ENCODE measurements around the gene PLAC1.

The PLAC1 gene

DNA sequence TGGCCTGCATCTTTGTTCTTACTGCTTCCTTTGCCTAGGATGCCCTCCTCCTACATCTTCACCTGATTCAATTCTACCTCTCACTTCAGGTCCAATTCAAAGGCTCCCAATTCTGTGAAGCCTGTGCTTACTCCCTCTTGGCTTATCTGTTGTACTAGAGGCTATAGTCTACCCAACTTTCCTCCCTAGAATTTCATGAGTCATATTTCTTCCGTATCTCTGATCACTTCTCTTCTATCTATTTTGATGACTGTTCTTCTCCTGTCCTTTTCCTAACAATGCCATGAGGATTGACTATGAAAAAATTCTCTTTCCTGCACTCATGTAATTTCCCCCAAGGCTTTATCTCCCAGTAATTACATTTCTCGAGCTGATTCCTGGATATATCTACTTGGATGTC, 96.3 kb downstream of the PLAC1 start:
- H3K27me3 ChIP-seq, result no peaks in the 10 kb centered on the region
- H3K4me1 ChIP-seq (ENCODE audit: control insufficient read depth in 1 of 2, insufficient read depth in 1 of 2, low read depth in 1 of 2, low read length in 1 of 2), result no peaks in the 10 kb centered on the region
- TF ChIP-seq, protein P1, sequence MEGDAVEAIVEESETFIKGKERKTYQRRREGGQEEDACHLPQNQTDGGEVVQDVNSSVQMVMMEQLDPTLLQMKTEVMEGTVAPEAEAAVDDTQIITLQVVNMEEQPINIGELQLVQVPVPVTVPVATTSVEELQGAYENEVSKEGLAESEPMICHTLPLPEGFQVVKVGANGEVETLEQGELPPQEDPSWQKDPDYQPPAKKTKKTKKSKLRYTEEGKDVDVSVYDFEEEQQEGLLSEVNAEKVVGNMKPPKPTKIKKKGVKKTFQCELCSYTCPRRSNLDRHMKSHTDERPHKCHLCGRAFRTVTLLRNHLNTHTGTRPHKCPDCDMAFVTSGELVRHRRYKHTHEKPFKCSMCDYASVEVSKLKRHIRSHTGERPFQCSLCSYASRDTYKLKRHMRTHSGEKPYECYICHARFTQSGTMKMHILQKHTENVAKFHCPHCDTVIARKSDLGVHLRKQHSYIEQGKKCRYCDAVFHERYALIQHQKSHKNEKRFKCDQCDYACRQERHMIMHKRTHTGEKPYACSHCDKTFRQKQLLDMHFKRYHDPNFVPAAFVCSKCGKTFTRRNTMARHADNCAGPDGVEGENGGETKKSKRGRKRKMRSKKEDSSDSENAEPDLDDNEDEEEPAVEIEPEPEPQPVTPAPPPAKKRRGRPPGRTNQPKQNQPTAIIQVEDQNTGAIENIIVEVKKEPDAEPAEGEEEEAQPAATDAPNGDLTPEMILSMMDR (IDR thresholded peaks at IDR 0.05), result no peak
- H3K9me3 ChIP-seq, result no peaks in the 10 kb centered on the region
- no peaks in the 10 kb centered on the region for H3K36me3 ChIP-seq
- no peak overlapping the region for H3K27ac ChIP-seq
- no peak overlapping the region for H3K4me3 ChIP-seq (ENCODE audit: low read depth in 1 of 2, low read length in 1 of 2)

GRCh38 chrX:134558133-134558532, 100.1 kb downstream of the PLAC1 start:
- H3K27me3 ChIP-seq, result no peaks in the 10 kb centered on the region
- no peak overlapping the region for H3K4me3 ChIP-seq (ENCODE audit: low read depth in 1 of 2, low read length in 1 of 2)
- no peaks in the 10 kb centered on the region for H3K36me3 ChIP-seq
- no peak overlapping the region for H3K27ac ChIP-seq
- TF ChIP-seq, protein P1 (IDR thresholded peaks at IDR 0.05), result no peak
- H3K9me3 ChIP-seq, result no peaks in the 10 kb centered on the region
- peaks cover 5% of the 10 kb centered on the region in 2 experiments for H3K4me1 ChIP-seq (ENCODE audit: control insufficient read depth in 1 of 2, insufficient read depth in 1 of 2, low read depth in 1 of 2, low read length in 1 of 2)

DNA sequence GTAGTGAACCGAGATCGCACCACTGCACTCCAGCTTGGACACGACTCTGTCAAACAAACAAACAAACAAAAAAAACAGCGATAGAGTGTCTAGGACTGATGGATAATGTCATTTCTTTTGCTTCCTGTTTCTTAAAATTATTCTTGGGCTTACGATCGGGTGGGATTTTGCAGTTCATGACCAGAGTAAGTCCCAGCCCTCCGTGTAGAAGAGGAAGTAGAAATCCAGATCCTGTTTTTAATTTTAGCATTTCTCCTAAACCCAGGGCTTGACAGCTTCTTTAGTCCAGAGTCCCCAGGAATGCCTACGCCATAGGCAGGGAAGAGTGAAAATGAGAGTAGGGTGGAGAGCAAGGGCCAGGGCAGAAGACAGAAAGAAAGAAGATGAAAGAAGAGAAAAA, 104.0 kb downstream of the PLAC1 start:
- Histone ChIP-seq H3K27ac (no peak overlapping the region), H3K4me1 (ENCODE audit: control insufficient read depth in 1 of 2, insufficient read depth in 1 of 2, low read depth in 1 of 2, low read length in 1 of 2) (peaks cover 10 to 15% of the 10 kb centered on the region in 2 experiments), H3K9me3 (no peaks in the 10 kb centered on the region), H3K36me3 (no peaks in the 10 kb centered on the region), H3K4me3 (ENCODE audit: low read depth in 1 of 2, low read length in 1 of 2) (no peak overlapping the region), H3K27me3 (no peaks in the 10 kb centered on the region)
- TF ChIP-seq, protein P1 (IDR thresholded peaks at IDR 0.05), result no peak

- Histone ChIP-seq H3K27ac (no peak overlapping the region), H3K4me3 (ENCODE audit: low read depth in 1 of 2, low read length in 1 of 2) (no peak overlapping the region), H3K27me3 (no peaks in the 10 kb centered on the region), H3K9me3 (no peaks in the 10 kb centered on the region), H3K4me1 (ENCODE audit: control insufficient read depth in 1 of 2, insufficient read depth in 1 of 2, low read depth in 1 of 2, low read length in 1 of 2) (peaks cover 16 to 25% of the 10 kb centered on the region in 2 experiments), H3K36me3 (no peaks in the 10 kb centered on the region)
- TF ChIP-seq, protein P1 (IDR thresholded peaks at IDR 0.05), result no peak
Observed at GRCh38 chrX:134552351-134552750, 105.9 kb downstream of the PLAC1 start.

DNA sequence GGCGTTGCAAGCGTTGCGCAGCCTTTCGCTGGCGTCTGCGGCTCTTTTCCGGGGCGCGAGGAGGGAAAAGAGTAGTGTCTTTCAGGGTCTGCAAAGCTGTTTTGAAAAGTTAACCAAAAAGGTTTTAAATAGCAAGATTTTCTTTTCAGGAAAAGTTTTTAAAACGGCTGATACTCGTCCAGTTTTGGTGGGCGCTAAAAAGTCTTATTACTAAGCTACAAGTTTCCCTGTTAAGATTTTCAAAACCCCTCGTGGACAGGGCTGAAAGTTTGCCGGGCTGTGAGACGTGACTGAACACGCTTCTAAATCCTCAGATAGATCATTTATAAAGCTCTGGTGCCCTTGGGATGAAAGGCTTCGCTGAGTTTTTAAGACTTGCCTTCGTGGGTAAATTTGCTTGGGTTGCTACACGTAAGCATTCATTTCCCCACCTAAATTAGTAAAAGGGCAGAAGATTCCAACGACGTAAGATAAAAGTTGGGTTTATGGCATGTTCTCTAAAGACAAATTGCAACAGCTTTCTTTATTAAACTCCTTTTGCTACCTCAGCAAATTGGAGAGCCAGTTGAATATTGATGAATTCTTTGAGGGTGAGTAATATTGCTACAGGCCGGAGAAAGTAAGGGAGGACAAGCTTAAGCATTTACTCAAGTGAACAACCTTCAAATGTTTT, 106.8 kb downstream of the PLAC1 start:
- TF ChIP-seq, protein P1 (IDR thresholded peaks at IDR 0.05), result no peak
- H3K4me1 ChIP-seq (ENCODE audit: control insufficient read depth in 1 of 2, insufficient read depth in 1 of 2, low read depth in 1 of 2, low read length in 1 of 2), result peaks cover 16 to 25% of the 10 kb centered on the region in 2 experiments
- H3K4me3 ChIP-seq (ENCODE audit: low read depth in 1 of 2, low read length in 1 of 2), result peak overlapping the region; percentile 67 to 71
- H3K36me3 ChIP-seq, result no peaks in the 10 kb centered on the region
- H3K9me3 ChIP-seq, result no peaks in the 10 kb centered on the region
- no peaks in the 10 kb centered on the region for H3K27me3 ChIP-seq
- H3K27ac ChIP-seq, result no peak overlapping the region
